HG03095 (cell line): Measurements from ENCODE around the gene SPCS1.
"Not testable (repeated sequence)": the region's sequence is repeated elsewhere in the genome, so short reads cannot be mapped to it uniquely, and the experiment has no call there.

ENCODE experiments used
- ATAC-seq: cut with Tn5 transposase; IDR thresholded peaks from one replicate; pipeline ENCODE4 v1.9.1; 2021; ENCODE audit warnings: moderate library complexity; ENCODE audit not compliant: unreplicated experiment

The SPCS1 gene

GRCh38 chr3:52728753-52729152 lies 22.8 kb downstream of the SPCS1 start:
- not testable (repeated sequence) for ATAC-seq

- no peak for ATAC-seq
Observed at GRCh38 chr3:52730681-52731080, 24.8 kb downstream of the SPCS1 start.

GRCh38 chr3:52731590-52731989 lies 25.7 kb downstream of the SPCS1 start:
- no peak for ATAC-seq

- ATAC-seq: no peak
Observed at GRCh38 chr3:52733256-52733891, 27.5 kb downstream of the SPCS1 start.

GRCh38 chr3:52739730-52740129 lies 33.8 kb downstream of the SPCS1 start:
- no peak for ATAC-seq

- no peak for ATAC-seq
Observed at GRCh38 chr3:52742418-52743041, 36.6 kb downstream of the SPCS1 start.

GRCh38 chr3:52743152-52743551 lies 37.2 kb downstream of the SPCS1 start:
- ATAC-seq: no peak

- no peak for ATAC-seq
Observed at GRCh38 chr3:52743721-52744120, 37.8 kb downstream of the SPCS1 start.

- ATAC-seq: no peak
Observed at GRCh38 chr3:52752045-52752660, 46.2 kb downstream of the SPCS1 start.

GRCh38 chr3:52754373-52754772 lies 48.5 kb downstream of the SPCS1 start:
- ATAC-seq: no peak

- no peak for ATAC-seq
Observed at GRCh38 chr3:52756141-52756540, 50.2 kb downstream of the SPCS1 start.
